ENCODE measurements around the gene CAPN15. TPM values are rescaled to one million over a fixed set of nuclear protein-coding genes. Genes with fewer than 3 reads are reported as not detected.

CAPN15 gene
- total RNA-seq, 2 experiments from 2014 or later = 91.7 to 93.4 TPM

DNA sequence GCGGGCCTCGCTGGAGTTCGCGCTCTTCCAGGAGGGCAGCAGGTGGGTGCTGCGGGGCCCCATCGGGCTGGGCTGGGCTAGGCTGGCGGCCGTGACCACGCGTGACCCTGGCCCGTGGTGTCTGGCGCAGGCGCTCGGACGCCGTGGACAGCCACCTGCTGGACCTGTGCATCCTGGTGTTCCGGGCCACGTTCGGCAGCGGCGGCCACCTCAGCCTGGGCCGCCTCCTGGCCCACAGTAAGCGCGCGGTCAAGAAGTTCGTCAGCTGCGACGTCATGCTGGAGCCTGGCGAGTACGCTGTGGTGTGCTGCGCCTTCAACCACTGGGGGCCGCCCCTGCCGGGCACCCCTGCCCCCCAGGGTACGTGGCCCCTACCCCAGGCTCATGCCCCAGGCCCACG lies 24.7 kb downstream of the CAPN15 start:
- H3K27ac Mint-ChIP-seq = no peak overlapping the region
- no peaks in the 10 kb centered on the region for H3K9me3 Mint-ChIP-seq
- CTCF ChIA-PET = no interaction called here
- H3K36me3 Mint-ChIP-seq (ENCODE audit: low read depth) = no peaks in the 10 kb centered on the region
- H3K4me3 Mint-ChIP-seq = no peak overlapping the region
- no peaks in the 10 kb centered on the region for H3K4me1 Mint-ChIP-seq
- DNase-seq = no peak
- no peaks in the 10 kb centered on the region for H3K27me3 Mint-ChIP-seq
- POLR2A ChIA-PET = no interaction called here

DNA sequence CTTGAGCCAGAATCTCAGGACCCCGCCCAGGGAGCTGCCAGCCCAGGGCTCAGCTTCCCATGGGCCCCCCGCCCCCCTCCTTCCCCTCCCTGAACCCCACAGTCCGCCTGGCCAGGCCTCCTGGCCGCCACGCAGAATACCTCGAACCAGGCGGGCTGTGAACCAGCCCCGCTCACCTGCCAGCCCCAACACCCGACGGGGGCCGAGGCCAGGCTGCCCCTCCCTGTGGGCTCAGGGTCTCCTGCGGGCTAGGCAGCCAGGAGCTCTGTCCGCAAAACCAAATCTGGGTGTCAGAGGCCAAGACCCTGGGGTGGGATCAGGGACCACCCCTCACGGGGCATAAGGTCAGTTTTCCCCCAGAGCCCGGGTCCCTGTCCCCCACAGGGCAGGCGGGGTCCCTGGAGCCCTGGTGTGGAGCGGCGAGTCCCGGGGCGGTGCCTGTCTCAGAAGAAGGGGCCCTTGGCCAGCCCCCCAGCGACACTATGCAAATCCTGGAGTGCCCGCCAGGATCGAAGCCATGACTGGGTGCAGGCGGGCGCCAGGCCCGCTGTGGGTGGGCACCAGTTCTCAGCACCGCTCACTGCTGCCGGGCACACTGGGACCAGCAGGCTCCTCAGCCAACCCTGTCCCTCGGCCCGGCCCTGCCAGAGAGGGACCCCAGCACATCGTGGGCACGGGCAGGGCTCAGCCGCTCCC lies 26.2 kb downstream of the CAPN15 start:
- Mint-ChIP-seq H3K9me3 (no peaks in the 10 kb centered on the region), H3K36me3 (ENCODE audit: low read depth) (no peaks in the 10 kb centered on the region), H3K27ac (no peak overlapping the region), H3K27me3 (peaks cover 3% of the 10 kb centered on the region), H3K4me3 (no peak overlapping the region), H3K4me1 (no peaks in the 10 kb centered on the region)
- CTCF ChIA-PET = no interaction called here
- POLR2A ChIA-PET = interaction anchor here (1.0 kb wide), 1 partner anchor 27 kb away, joined by 3 read pairs; no protein-coding TSS in a partner anchor
- no peak for DNase-seq

DNA sequence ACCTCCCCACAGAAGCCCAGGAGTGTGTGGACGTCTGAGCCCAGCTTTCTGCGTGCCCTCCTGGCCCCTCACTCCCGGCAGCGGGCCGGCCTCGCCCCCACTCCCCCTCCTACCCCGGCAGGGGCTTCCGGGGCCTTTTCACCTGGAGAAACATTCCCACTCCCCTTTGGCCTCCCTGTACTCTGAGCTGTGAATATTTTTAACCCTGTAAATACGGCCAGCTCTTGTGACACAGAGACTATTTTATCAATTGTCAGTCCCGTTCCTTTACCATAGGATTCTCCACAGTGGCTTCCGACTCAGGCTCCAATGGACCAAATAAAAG lies 26.7 kb downstream of the CAPN15 start:
- no peak overlapping the region for H3K27ac Mint-ChIP-seq
- H3K36me3 Mint-ChIP-seq (ENCODE audit: low read depth) = no peaks in the 10 kb centered on the region
- CTCF ChIA-PET = no interaction called here
- POLR2A ChIA-PET = interaction anchor here (1.0 kb wide), 1 partner anchor 27 kb away, joined by 3 read pairs; no protein-coding TSS in a partner anchor
- no peaks in the 10 kb centered on the region for H3K4me1 Mint-ChIP-seq
- no peak overlapping the region for H3K4me3 Mint-ChIP-seq
- no peaks in the 10 kb centered on the region for H3K9me3 Mint-ChIP-seq
- DNase-seq = no peak
- peaks cover 4% of the 10 kb centered on the region for H3K27me3 Mint-ChIP-seq

DNA sequence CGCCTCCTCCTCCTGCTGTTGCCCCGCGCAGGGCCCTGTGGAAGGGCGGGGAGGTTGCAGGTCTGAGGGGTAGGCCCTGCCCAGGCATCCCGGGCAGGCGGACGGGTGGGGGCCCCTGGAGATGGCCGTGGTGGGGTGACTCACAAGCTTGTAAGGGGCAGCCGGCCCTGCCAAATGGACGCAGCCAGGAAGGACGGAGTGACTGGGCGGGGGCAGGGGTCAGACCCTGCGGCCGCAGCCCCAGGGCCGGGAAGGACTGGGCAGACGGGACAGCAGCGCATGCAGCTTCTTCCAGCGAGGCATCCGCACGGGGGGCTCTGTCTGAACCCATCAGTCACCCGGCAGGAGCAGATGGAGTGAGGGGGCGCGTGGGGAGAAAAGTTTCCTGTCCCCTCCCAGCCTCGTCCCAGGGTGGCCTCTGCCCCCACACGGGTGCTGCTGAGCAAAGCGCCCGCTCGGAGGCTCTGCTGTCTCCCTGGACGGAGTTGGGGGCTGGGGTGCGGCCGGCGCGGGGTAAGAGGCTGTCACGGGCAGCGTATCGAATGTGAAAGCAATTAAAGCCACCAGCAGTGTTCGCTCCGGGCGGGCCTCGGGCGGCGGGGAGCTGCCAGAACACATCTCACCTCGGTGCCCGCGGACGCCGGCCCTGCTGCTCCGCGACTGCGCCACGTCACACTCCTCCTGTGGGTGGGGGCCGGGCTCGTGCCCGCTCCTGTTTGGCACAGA lies 27.3 kb downstream of the CAPN15 start:
- no peaks in the 10 kb centered on the region for H3K9me3 Mint-ChIP-seq
- DNase-seq = no peak
- no peak overlapping the region for H3K4me3 Mint-ChIP-seq
- H3K36me3 Mint-ChIP-seq (ENCODE audit: low read depth) = no peaks in the 10 kb centered on the region
- peaks cover 6% of the 10 kb centered on the region for H3K27me3 Mint-ChIP-seq
- CTCF ChIA-PET = no interaction called here
- H3K4me1 Mint-ChIP-seq = no peaks in the 10 kb centered on the region
- no peak overlapping the region for H3K27ac Mint-ChIP-seq
- POLR2A ChIA-PET = no interaction called here

DNA sequence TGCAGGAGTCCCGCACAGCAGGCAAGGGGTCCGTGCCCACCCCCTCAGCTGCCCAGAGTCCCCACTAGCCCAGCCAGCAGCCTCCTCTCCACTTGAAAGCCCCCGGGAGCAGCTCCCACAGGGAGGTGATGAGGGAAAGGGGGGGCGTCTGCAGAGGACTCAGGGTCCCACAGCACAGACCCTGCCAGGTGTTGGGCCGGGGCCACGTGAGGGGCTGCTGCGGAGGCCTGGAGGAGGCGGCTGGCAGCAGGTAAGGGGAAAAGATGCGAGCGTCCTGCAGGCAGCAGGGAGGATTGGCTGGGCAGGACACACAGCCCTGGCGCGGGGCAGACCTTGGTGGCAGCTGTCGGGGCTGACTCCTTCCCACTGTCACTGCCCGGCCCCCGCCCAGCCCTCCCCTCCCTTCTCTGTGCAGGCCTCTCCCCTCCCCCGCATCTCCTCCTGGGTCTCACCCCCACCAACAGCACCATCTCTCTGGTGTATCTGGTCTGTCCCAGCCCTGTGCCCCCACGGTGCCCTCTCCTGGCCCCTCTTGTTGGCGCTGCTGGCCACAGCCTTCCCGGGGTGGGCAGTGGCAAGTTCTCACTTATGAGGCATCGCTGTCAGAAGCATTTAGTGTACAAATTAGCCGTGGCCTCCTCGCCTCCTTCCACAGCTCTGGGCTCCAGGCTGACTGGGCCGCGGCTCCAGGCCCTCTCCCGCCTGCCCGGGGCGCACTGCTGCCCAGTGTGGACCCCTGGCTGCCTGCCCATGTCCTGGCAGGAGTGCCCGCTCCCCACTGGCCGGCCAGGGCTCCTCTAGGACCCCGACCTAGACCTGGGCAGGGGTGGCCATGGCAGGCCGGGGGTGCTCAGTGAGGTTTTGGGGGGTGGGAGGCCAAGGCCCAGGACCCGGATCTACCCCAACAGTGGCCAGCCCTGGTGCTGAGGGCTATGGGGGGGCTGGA lies 28.3 kb downstream of the CAPN15 start:
- peaks cover 6% of the 10 kb centered on the region for H3K27me3 Mint-ChIP-seq
- H3K4me1 Mint-ChIP-seq = no peaks in the 10 kb centered on the region
- CTCF ChIA-PET = no interaction called here
- H3K27ac Mint-ChIP-seq = no peak overlapping the region
- no peaks in the 10 kb centered on the region for H3K9me3 Mint-ChIP-seq
- no peaks in the 10 kb centered on the region for H3K36me3 Mint-ChIP-seq (ENCODE audit: low read depth)
- DNase-seq = no peak
- POLR2A ChIA-PET = no interaction called here
- H3K4me3 Mint-ChIP-seq = no peak overlapping the region

- Mint-ChIP-seq H3K4me3 (no peak overlapping the region), H3K9me3 (no peaks in the 10 kb centered on the region), H3K27me3 (peaks cover 8% of the 10 kb centered on the region), H3K36me3 (ENCODE audit: low read depth) (no peaks in the 10 kb centered on the region), H3K4me1 (no peaks in the 10 kb centered on the region), H3K27ac (no peak overlapping the region)
- no peak for DNase-seq
- ChIA-PET CTCF (no interaction called here), POLR2A (interaction anchor here (0.6 kb wide), 1 partner anchor 1836 kb away, joined by 3 read pairs; no protein-coding TSS in a partner anchor)
These were observed 29.1 kb downstream of the CAPN15 start for GRCh38 chr16:556474-557173.

DNA sequence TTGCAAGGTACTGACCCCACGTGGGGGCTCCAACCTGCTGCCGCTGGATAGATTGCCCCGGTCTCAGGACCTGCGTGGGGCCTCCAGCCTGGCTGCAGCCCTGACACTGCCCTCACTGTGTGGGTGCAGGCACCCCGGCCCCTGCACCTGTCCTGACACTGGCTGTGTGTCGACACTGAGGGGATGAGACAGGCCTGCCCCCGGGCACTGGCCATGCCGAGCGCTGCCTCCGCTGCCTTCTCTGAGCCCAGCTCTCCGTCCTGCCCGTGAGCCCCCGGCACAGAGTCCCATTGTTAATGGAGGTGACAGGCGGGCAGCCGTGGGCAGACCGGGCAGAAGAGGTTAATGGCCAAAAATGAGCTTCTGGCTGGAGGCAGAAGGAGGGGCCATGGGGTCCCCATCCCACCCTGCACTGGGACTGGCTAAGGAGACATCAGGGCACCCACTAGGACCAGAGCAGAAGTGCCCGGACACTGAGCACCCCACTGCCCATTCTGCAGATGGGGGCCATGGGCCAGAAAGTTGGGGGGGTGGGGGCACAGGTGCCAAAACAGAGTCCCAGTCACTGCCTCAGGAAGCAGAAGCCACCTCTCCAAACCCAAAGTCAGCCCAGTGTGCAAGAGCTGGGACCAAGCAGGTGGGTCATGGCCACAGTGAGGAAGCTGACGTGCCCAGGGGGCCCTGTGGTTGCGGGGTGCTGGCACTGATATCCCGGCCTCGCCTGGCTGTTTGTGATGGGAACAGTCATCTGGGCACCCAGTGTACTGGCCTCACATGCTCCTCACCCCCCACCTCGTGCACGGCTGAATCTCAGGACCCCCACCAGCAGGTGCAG lies 30.2 kb downstream of the CAPN15 start:
- CTCF ChIA-PET = interaction anchor here (0.5 kb wide), 1 partner anchor 174 kb away, joined by 3 read pairs; no protein-coding TSS in a partner anchor
- POLR2A ChIA-PET = no interaction called here
- no peak overlapping the region for H3K4me3 Mint-ChIP-seq
- DNase-seq = no peak
- H3K36me3 Mint-ChIP-seq (ENCODE audit: low read depth) = no peaks in the 10 kb centered on the region
- H3K27ac Mint-ChIP-seq = no peak overlapping the region
- H3K27me3 Mint-ChIP-seq = peaks cover 12% of the 10 kb centered on the region
- H3K9me3 Mint-ChIP-seq = no peaks in the 10 kb centered on the region
- no peaks in the 10 kb centered on the region for H3K4me1 Mint-ChIP-seq

- DNase-seq = no peak
- no peaks in the 10 kb centered on the region for H3K9me3 Mint-ChIP-seq
- H3K4me1 Mint-ChIP-seq = no peaks in the 10 kb centered on the region
- CTCF ChIA-PET = interaction anchor here (0.5 kb wide), 1 partner anchor 173 kb away, joined by 3 read pairs; no protein-coding TSS in a partner anchor
- no peak overlapping the region for H3K27ac Mint-ChIP-seq
- H3K4me3 Mint-ChIP-seq = no peak overlapping the region
- POLR2A ChIA-PET = no interaction called here
- H3K27me3 Mint-ChIP-seq = peaks cover 12% of the 10 kb centered on the region
- H3K36me3 Mint-ChIP-seq (ENCODE audit: low read depth) = no peaks in the 10 kb centered on the region
These were observed 30.9 kb downstream of the CAPN15 start for GRCh38 chr16:558298-559020.

DNA sequence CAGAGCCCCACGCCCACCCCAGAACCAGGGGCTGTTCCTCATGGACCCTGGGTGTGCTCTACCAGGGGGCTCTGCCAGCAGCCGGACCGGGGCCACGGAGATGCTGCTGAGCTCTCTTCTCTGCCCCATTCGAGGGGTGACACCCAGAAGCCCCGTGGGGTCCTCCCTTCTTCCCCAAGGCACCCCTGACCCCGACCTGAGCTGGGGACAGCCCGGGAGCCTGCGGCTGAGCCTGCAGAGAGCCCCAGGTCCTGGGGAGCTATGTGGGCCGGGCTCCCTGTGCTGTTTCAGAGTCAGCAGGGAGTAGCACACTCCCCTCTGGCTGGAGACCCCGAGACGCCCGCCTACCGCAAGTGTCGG lies 31.5 kb downstream of the CAPN15 start:
- no peak overlapping the region for H3K4me3 Mint-ChIP-seq
- no peaks in the 10 kb centered on the region for H3K9me3 Mint-ChIP-seq
- CTCF ChIA-PET = no interaction called here
- POLR2A ChIA-PET = no interaction called here
- peaks cover 12% of the 10 kb centered on the region for H3K27me3 Mint-ChIP-seq
- DNase-seq = no peak
- no peaks in the 10 kb centered on the region for H3K4me1 Mint-ChIP-seq
- H3K36me3 Mint-ChIP-seq (ENCODE audit: low read depth) = no peaks in the 10 kb centered on the region
- no peak overlapping the region for H3K27ac Mint-ChIP-seq

- no peak for DNase-seq
- H3K36me3 Mint-ChIP-seq (ENCODE audit: low read depth) = no peaks in the 10 kb centered on the region
- H3K4me3 Mint-ChIP-seq = no peak overlapping the region
- no peaks in the 10 kb centered on the region for H3K9me3 Mint-ChIP-seq
- peaks cover 12% of the 10 kb centered on the region for H3K27me3 Mint-ChIP-seq
- H3K27ac Mint-ChIP-seq = no peak overlapping the region
- POLR2A ChIA-PET = no interaction called here
- no peaks in the 10 kb centered on the region for H3K4me1 Mint-ChIP-seq
- CTCF ChIA-PET = no interaction called here
These were observed 32.1 kb downstream of the CAPN15 start for GRCh38 chr16:559411-560203.

GRCh38 chr16:560204-560700 lies 32.7 kb downstream of the CAPN15 start, which contains the start of gene PRR35:
Gene PRR35 (plus strand): TSS chr16:560394. CDS start chr16:563295, 2,901 bp downstream.
- Mint-ChIP-seq H3K27ac (no peak within 1 kb of the TSS), H3K9me3 (no peaks in the 10 kb centered on the region), H3K36me3 (ENCODE audit: low read depth) (no peaks in the 10 kb centered on the region), H3K4me3 (no peak within 1 kb of the TSS), H3K4me1 (no peaks in the 10 kb centered on the region), H3K27me3 (peaks cover 12% of the 10 kb centered on the region)
- no peak for DNase-seq
- POLR2A ChIA-PET = no interaction called here
- CTCF ChIA-PET = no interaction called here

All from activated CD4-positive, alpha-beta memory T cell treated with anti-CD3 and anti-CD28 coated beads, Interleukin-2, amount 10 ng/mL, durations not matched to agents 7 days and 5 days (primary cell).